Renal cortex interstitium (tissue), 11 donors: ENCODE measurements around the gene RBBP6. TPM values are rescaled to one million over a fixed set of nuclear protein-coding genes. Genes with fewer than 3 reads are reported as not detected.
"Not testable (repeated sequence)": the region's sequence is repeated elsewhere in the genome, so short reads cannot be mapped to it uniquely, and the experiment has no call there.

Experiments used
- DNase-seq, 11 donors: peaks; one replicate each; pipeline ENCODE4 v3.0.0-alpha.2; 2013; ENCODE audit warnings: low read depth in 9 of 11, low spot score in 4 of 11; ENCODE audit errors: extremely low read depth in 1 of 11
- polyA plus RNA-seq, 3 donors: library from polyadenylated mRNA; unstranded; fragments of 120-200 nt; gene quantifications; one replicate each; pipeline ENCODE4 v1.2.1, GENCODE V29; 2013; ENCODE audit not compliant: insufficient read length in 3 of 3

Gene RBBP6
- polyA plus RNA-seq, 3 donors = 71.1 to 88.6 (median 84.4) TPM

GRCh38 chr16:24589997-24590396 is 50.6 kb downstream of the RBBP6 start:
- no peak for DNase-seq

DNA sequence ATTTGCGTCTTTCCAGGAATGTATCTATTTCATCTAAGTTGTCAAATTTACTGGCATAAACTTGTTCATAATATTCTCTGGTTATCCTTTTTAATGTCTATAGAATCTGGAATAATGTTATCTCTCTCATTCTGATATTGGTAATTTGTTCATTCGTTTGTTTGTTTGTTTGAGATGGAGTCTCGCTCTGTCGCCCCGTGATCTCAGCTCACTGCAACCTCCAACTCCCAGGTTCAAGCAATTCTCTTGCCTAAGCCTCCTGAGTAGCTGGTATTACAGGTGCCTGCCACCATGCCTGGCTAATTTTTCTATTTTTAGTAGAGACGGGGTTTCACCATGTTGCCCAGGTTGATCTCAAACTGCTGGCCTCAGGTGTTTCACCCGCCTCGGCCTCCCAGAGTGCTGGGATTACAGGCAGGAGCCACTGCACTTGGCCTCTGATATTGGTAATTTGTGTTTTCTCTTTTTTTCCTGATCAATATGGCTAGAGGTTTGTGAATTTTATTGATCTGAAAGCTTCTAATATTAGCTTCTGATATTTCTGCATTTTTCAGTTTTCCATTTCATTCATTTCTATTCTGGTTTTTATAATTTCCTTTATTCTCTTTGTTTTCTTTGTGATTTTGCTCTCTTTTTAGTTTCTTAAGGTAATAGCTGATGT is 59.5 kb downstream of the RBBP6 start:
- DNase-seq = no peak

GRCh38 chr16:24609417-24609739 is 70.0 kb downstream of the RBBP6 start:
- no peak for DNase-seq

DNA sequence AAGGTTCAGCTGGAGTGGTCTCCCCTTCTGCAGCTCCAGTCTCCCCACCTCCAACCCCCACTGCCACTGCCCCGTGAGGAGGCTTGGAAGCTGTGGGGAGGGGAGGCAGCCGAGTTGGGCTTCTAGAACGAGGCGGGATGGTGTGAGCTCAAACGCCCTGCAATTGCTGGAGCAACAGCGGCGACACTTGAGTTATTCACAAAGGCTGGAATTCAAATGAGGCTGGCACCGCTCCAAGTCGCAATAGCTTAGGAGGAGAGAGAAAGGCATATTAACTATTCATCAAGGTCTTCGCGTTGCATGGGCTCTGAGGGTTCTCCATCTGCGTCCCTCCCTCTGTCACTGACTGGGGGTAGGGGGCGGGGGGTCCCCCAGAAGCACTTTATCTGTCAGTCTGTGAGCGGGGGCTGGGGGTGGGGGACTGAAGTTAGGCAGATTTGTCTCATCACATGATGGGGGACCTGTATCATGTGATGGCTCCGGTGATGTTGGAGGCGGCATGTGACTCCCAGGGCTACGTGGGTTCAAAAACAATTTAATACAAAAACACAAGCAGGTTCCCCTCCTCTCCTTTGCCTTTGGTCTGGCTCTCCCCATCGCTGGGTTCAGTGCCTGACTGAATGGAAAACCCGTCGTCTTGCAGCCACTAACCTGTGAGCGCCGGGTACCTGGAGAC is 70.5 kb downstream of the RBBP6 start:
- DNase-seq = peak; percentile 50 to 87 (median 67)

DNA sequence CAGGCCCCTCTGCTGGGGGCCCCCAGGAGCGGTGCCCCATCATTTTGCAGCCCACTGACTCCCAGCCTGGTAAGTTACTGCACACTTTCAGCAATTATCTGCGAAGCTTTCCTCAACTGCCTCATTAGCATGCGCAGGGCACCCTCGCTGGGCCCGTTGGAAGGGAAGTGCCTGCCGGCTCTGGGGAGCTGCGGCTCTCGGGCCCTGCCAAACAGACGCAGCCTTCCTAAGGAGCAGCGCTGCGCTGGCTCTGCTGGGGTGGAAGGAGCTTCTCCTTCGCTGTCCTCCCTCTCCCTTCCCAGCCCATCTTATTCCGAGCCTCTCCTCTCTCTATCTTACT is 71.0 kb downstream of the RBBP6 start:
- DNase-seq = peak in 9 of 11 donors; percentile 3 to 16 (median 9)

GRCh38 chr16:24611310-24611709 is 71.9 kb downstream of the RBBP6 start:
- DNase-seq = no peak

DNA sequence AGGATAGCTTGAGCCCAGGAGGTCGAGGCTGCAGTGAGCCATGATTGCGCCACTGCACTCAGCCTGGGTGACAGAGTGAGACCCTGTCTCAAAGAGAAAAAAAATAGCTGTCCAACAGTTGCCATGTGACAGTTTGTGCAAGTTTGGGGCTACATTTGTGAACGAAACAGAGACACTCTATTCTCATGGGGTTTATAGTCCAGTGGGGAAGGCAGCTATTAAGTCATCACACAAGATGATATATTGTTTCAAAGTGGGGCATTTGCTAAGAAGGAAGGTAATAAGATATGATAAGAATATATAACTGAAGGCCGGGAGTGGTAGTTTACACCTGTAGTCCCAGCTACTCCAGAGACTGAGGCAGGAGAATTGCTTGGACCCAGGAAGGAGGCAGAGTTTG is 73.3 kb downstream of the RBBP6 start:
- no peak for DNase-seq

DNA sequence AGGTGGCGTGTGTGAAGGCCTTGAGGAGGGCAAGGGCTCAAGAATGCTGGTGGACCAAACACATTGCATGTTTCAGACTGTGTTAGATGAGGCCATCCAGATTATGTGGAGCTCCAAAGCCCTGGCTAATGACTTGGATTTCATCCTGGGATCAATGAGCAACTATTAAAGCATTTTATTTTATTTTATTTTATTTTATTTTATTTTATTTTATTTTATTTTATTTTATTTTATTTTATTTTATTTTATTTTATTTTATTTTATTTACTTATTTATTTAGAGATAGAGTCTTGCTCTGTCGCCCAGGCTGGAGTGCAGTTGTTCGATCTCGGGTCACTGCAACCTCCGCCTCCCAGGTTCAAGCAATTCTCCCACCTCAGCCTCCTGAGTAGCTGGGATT is 73.9 kb downstream of the RBBP6 start:
- DNase-seq = not testable (repeated sequence)

DNA sequence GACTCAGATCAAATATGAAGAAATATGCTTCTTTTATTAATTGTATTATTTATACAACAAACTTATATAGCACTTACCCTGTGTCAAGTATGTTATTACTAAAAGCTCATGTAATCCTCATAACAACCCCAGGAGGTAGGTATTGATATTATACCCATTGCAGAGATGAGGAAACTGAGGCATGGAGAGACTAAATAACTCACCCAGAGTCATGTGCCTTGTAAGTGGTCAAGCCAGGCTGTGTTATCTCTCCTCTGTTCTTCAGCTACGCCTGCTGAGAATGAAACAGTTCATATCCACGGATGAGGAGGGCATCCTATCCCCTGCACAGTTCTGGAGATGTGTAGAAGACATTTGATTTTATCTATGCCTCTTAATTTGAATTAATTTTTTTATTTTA is 78.1 kb downstream of the RBBP6 start:
- DNase-seq = no peak

Other genes with a start within 250 kb of the RBBP6 start
- gene TNRC6A, start 190.1 kb downstream of the RBBP6 start, polyA plus RNA-seq = 10 to 100 TPM; 53.7 to 82.2 (median 60.4) TPM